Measurements from ENCODE around the gene ABHD17B.
"Not testable (repeated sequence)": the region's sequence is repeated elsewhere in the genome, so short reads cannot be mapped to it uniquely, and the experiment has no call there.

ABHD17B gene

GRCh38 chr9:71911061-71911907 lies at the start of gene ABHD17B, which contains the start of gene C9orf85:
Gene ABHD17B (minus strand): TSS chr9:71911193. CDS start chr9:71875080, 36,113 bp downstream.
Gene C9orf85 (plus strand): TSS chr9:71911639. CDS start chr9:71911735, 96 bp downstream.
- FAIRE-seq = peak; percentile 99

DNA sequence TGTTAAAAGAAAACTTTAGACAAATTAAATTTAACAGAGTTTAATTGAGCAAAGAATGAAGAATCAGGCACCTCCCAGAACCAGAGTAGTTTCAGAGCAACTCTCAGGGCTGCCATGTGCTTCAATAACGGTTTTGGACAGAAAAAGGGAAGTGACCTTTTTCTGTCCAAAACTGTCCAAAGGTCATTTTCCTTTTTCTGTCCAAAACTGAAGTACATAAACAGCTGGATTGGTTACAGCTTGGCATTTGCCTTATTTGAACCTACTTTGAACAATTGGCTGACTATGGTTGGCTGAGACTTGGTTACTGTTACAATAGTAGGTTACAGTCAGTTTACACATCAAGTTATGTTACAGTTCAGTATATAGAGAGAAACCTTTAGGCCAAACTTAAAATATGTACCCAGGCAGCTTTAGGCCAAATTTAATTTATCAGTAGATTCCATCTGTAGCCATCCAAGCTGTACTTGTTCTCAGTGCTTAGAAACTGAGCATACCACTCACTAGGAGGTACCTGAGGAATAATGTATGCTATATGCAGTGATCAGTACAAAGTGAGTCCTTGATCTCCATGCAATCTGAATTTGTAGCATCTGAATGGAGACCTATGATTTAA lies 44.4 kb upstream of the ABHD17B start:
- no peak for FAIRE-seq

- FAIRE-seq = not testable (repeated sequence)
Observed at GRCh38 chr9:71954652-71955051, 43.7 kb upstream of the ABHD17B start.

DNA sequence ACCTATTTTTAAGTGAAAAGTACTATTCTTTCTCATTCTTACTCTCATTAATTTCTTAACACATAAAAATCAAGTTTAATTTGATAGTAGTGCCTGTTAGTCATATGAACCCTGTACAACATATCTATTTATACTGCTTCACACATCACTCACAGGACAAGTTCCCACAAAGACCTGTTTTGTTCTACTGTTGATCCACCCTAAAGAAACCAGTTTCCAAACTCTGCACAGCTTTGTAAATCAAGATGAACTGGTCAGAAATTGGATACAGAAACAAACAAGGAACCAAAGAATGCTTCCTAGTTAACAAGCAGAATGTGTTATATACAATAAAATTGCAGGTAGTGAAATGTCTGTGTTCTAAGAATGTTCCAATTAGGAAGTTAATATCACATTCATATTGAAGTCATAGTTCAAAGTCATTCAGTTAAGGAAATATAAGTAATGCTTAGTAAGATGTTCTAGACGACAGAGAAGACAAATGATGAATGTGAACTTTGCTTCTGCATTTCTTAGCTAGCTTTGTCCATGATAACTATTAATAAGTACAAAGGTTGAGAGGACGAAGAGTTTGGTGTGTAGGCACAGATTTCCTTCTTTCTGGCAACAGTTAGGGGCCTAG lies 33.9 kb upstream of the ABHD17B start:
- FAIRE-seq = no peak

DNA sequence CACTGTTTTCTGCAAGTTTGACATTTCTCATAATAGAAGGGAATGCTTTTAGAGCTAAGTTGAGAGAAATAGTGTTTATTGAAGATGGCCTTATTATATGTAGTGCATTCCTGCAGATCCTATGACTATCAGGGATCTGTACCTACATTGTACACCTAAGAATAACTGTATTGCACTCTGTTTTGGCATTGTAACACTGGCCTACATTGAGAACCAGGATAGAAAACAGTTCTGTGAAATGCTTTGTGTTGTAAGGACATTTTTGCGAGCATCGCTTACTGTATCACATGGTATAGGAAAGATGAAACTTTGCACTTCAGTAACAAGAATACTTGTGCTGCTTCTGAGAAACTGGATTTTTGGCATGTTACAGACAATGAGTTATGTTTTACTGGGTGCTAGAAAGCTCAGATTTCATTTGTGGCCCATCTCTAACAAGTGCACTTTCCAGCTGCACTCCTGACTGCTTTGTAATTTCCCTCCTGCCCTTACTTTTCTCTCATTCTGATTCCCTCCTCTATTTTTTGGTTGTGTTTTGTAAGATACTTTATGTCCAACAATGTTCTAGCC lies 31.1 kb upstream of the ABHD17B start:
- FAIRE-seq = no peak

- no peak for FAIRE-seq
Observed at GRCh38 chr9:71941060-71941568, 30.1 kb upstream of the ABHD17B start.

DNA sequence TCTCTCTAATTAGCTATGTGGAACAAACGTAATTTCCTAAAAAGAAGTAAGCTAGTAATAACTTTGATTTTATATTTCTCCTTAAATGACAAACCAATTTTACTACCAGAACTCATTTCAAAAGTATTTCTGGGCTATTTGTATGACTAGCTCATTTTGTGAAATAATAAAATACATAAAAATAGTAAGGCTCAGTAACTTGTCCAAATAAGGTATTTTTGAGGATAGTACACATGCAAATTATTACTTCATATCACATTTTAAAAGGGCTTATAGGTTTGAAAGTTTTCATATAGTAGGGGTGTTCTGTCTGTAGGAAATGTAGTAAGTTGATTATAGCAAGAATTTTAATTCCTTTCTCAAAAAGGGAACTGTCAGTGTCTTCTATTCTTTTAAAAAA lies 26.9 kb upstream of the ABHD17B start:
- FAIRE-seq = no peak

- FAIRE-seq = no peak
Observed at GRCh38 chr9:71937070-71937625, 26.2 kb upstream of the ABHD17B start.

DNA sequence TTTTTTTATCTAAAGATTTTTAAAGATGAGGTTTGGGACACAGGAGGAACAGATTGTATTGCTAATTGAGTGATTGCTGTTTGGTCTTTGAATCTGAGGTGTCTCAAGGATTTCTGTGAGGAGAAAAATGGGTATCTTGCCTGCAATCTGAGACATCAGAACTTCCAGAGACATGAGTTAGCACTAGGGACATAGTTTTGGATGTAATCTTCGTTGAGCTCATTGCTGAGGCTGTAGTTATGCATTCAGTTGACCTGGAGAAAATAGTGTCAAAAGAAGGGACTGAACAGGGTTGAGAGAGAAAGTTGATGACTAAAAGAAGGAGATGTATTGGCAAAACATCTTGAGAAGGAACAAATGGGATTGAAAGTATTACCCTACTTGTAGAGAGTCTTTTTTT lies 25.1 kb upstream of the ABHD17B start:
- FAIRE-seq = no peak

DNA sequence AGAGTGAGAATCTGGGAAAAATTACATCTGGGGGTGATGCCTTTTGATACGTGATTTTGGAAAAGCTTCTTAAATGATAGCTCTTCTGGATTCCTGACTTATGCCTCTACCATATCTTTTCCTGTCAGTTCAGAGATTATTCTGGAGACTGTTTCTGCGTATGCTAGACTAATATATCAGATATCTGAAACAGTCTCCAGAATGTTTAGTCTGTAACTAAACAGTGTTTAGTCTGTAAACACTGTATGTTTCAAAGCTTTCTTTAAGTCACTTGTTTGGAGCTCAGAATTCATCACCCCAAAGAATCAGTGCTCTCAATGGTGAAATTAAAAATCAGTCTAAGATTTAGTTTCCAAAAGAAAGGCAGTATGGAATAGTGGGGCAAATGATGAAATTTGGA lies 20.2 kb upstream of the ABHD17B start:
- no peak for FAIRE-seq

DNA sequence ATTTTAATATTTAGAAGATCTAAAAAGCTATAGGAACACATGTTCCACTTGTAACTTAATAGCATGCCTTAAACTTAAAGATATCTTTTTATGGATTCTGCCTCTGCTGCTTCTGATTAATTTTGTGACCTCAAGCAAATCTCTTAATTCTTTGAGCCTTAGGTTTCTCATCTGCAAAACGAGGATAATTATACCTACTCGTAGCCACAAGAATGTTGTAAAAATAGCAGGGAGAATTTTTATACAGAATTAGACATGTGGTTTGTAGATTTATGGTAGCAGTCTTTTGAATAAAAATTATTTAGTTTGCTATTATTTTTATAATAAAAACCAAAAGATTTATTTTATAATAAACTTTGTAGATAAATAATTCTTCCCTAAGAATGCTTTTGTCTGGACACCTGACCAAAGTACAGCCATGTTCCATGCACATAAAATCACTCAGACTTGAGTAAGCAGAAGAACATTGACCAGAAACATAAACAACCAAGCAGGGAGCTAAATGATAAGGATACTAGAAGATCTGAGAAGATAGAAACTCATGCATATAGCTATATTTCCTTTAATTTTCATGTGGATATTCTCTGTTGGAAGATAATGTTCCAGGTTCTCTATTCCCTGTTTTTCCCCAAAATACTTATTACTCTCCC lies 18.9 kb upstream of the ABHD17B start:
- no peak for FAIRE-seq

DNA sequence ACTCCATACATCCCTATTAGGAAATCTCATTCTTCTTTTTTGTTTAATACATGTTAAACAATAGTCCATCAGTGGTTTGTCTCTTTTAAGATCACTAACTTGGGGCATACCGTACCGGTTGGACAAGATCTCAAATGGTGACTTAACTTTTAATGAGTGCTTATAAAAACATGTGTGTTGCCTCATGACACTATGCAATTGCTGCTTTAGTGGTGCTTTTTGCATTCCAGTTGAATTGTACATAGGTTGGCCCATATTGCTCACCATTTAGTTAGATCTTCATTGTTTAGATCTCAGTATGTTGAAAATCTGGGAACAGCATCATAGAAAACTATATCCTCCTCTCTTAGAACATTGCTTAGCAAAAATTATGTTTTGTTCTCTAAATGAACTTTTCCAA lies 18.2 kb upstream of the ABHD17B start:
- FAIRE-seq = no peak

DNA sequence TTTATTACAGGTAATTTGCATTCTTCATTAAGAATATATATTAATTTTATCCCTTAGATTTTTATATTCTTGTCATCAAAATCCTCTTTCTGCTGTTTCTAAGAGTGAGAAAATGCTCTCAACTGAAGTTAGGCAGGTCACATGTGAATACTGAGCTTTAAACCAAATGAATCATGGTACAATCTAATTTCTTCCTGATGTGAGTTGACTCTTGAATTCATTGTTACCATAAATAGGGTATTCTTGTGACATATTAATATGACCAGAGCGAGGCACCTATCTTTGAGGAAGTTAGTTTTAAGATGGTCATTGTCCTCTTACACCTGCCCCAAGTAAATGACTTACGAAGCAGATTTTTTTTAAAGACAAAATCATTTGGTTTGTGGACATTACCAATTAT lies 17.8 kb upstream of the ABHD17B start:
- FAIRE-seq = no peak

DNA sequence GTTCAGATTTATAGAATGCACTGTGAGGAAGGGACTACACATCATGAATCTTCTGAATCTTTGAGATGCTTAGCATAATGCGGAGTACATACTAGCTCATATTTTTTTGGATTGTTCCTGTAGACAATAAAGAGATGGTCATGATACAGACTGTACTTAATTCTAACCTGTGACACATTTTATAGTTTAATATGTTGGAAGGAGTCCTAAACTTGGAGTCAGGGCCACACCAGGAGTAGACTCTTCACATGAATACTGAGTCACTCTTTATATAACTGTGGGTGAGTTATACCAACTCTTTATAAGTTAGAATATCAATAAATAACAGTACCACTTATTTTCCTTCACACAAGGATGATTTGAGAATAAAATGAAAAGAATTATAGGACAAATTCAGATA lies 17.4 kb upstream of the ABHD17B start:
- FAIRE-seq = no peak

DNA sequence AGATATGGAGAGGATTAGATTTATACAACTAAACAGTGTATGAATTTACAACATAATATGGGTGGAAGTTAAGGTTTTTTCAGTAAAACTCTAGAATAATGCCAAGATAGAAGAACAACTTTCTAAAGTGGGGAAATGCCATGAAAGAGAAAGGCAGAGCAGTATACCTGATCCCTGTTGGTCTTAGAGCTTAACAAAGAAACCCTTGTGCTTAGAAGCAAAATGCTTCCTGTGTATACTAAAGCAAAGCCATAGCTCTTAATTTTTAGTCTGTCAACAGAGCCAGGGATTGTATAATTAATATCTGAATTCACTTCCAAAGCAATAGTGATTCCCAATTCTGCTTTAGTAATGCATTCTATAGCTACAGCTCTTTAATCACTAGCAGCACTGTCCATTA lies 14.8 kb upstream of the ABHD17B start:
- no peak for FAIRE-seq

- no peak for FAIRE-seq
Observed at GRCh38 chr9:71924576-71924975, 13.6 kb upstream of the ABHD17B start.

- FAIRE-seq = no peak
Observed at GRCh38 chr9:71921190-71921814, 10.3 kb upstream of the ABHD17B start.

- FAIRE-seq = no peak
Observed at GRCh38 chr9:71920456-71921189, 9.6 kb upstream of the ABHD17B start.

DNA sequence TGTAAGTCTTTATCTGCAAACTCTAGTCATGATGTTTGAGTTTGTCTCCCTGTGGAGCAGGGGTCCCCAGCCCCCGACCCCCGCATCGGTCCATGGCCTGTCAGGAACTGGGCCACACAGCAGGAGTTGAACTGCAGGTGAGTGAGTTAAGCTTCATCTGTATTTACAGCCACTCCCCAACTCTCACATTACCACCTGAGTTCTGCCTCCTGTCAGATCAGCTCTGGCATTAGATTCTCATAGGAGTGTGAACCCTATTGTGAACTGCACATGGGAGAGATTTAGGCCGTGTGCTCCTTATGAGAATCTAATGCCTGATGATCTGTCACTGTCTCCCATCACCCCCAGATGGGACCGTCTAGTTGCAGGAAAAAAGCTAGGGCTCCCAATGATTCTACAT lies 7.4 kb upstream of the ABHD17B start:
- no peak for FAIRE-seq

DNA sequence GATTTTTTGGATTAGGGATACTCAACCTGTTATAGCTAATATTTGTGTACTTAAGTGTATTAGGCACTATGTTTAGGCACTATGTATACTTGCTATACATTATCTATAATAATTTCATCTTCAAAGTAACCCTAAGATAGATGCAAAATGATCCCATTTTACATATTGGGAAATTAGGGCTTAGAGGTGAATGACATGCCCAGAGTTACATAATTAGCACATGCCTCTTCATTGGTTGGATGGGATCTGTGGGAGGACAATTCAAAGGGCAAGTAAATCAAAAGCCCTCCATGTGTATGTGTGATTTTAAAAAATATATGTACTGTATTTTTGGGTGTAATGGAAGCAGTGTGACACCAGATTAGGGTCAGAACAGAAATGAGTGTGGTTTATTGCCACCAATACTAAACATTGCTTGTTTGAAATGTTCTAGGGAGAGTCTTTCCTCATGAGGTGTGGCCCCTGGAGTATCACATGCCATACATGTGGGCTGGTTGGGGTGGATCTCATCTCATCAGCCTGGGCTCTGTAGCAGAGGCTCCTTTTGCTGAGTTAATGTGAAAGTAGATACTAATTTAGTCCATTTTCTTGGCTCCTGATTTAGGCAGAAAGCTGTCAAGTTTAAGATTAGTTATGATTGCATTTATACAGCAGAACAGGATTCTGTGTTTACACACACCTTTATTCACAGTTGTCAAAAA lies 6.0 kb upstream of the ABHD17B start:
- FAIRE-seq = no peak

DNA sequence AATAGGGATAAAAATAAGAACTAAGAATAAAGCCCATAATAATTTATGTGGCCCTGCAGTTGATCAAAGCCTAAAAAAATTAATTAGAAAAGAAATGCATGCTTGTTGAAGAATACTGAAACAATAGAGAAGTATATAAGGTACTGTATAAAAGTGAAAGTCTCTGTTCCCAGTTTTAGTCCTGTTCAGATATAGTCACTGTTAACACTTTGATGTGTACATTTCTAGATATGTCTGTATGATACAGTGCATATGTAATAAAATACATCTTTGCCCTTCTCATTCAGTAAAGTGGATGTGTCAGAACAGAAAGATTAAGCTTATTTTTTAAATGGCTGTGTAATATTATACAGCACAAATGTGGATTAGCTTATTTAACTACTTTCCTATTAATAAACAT lies 4.5 kb upstream of the ABHD17B start:
- FAIRE-seq = no peak
